T-helper 1 cell treated with Interleukin-12 subunit alpha and Interleukin-12 subunit beta and Interleukin-4 antibody, amounts not matched to agents 30 ng/mL and 1 ng/mL, for 36 hours (primary cell): ENCODE results near the gene GPR15LG. TPM values are rescaled to one million over a fixed set of nuclear protein-coding genes. Genes with fewer than 3 reads are reported as not detected.
"Not testable (repeated sequence)": the region's sequence is repeated elsewhere in the genome, so short reads cannot be mapped to it uniquely, and the experiment has no call there.

ENCODE experiments used
- intact Hi-C: fragments of 100-400 bp; cut with micrococcal nuclease; formaldehyde crosslinking; loops from one replicate; pipeline ENCODE4 v1.15.1; 2024
- total RNA-seq: library from RNA; stranded (reverse); gene quantifications from 2 replicates; pipeline ENCODE4 v1.2.3, GENCODE V29; 2022

The GPR15LG gene
- total RNA-seq, 1 donor from 2014 or later, result not detected

- intact Hi-C loops, result no loop called here
Measured at GRCh38 chr10:84164442-84164841, 9.2 kb upstream of the GPR15LG start.

- intact Hi-C loops, result no loop called here
Measured at GRCh38 chr10:84166620-84167288, 6.8 kb upstream of the GPR15LG start.

GRCh38 chr10:84167289-84167653, 6.3 kb upstream of the GPR15LG start:
- intact Hi-C loops, result not testable (repeated sequence)

- intact Hi-C loops, result not testable (repeated sequence)
Measured at GRCh38 chr10:84168382-84168781, 5.2 kb upstream of the GPR15LG start.

GRCh38 chr10:84171237-84171636, 2.4 kb upstream of the GPR15LG start:
- intact Hi-C loops, result not testable (repeated sequence)

GRCh38 chr10:84171700-84172466, 1.7 kb upstream of the GPR15LG start:
- intact Hi-C loops, result not testable (repeated sequence)

GRCh38 chr10:84172467-84173356, 889 bp upstream of the GPR15LG start:
- intact Hi-C loops, result no loop called here

- intact Hi-C loops, result no loop called here
Measured at GRCh38 chr10:84175436-84175835, 1.8 kb downstream of the GPR15LG start.

GRCh38 chr10:84176351-84176750, 2.8 kb downstream of the GPR15LG start:
- intact Hi-C loops, result loop anchor here (2.0 kb wide), 1 partner anchor 38 kb away; the partner anchor contains the start of gene GHITM

- intact Hi-C loops, result loop anchor here (2.0 kb wide), 1 partner anchor 38 kb away; the partner anchor contains the start of gene GHITM
Measured at GRCh38 chr10:84176836-84177474, 3.4 kb downstream of the GPR15LG start.

GRCh38 chr10:84177541-84178141, 4.0 kb downstream of the GPR15LG start:
- intact Hi-C loops, result loop anchor here (2.0 kb wide), 1 partner anchor 39 kb away; the partner anchor contains the start of gene GHITM

GRCh38 chr10:84178160-84178609, 4.6 kb downstream of the GPR15LG start:
- intact Hi-C loops, result no loop called here

GRCh38 chr10:84179059-84179710, 5.6 kb downstream of the GPR15LG start:
- intact Hi-C loops, result no loop called here

GRCh38 chr10:84180386-84180785, 6.8 kb downstream of the GPR15LG start:
- intact Hi-C loops, result not testable (repeated sequence)

- intact Hi-C loops, result no loop called here
Measured at GRCh38 chr10:84181631-84182030, 8.0 kb downstream of the GPR15LG start.

- intact Hi-C loops, result no loop called here
Measured at GRCh38 chr10:84184517-84184916, 10.9 kb downstream of the GPR15LG start.

- intact Hi-C loops, result no loop called here
Measured at GRCh38 chr10:84185526-84186175, 12.1 kb downstream of the GPR15LG start.

GRCh38 chr10:84188815-84189214, 15.2 kb downstream of the GPR15LG start:
- intact Hi-C loops, result no loop called here

GRCh38 chr10:84190621-84191020, 17.0 kb downstream of the GPR15LG start:
- intact Hi-C loops, result no loop called here

- intact Hi-C loops, result no loop called here
Measured at GRCh38 chr10:84191106-84191505, 17.5 kb downstream of the GPR15LG start.
